ENCODE measurements around the gene SH2D6.

- no peak for TF ChIP-seq EP300 (IDR thresholded peaks at IDR 0.05)
- TF ChIP-seq POLR2A (IDR thresholded peaks at IDR 0.05): no peak
Measured at GRCh38 chr2:85393836-85394235, 24.7 kb upstream of the SH2D6 start.
